ENCODE results near the gene CARM1. TPM values are rescaled to one million over a fixed set of nuclear protein-coding genes. Genes with fewer than 3 reads are reported as not detected.
A peak's percentile ranks its signal among the peaks of the same experiment; 100 is the strongest.
"Not testable (repeated sequence)": the region's sequence is repeated elsewhere in the genome, so short reads cannot be mapped to it uniquely, and the experiment has no call there.

Gene CARM1
- total RNA-seq, 6 experiments from 2014 or later: 13.7 to 20.5 (median 17.5) TPM

DNA sequence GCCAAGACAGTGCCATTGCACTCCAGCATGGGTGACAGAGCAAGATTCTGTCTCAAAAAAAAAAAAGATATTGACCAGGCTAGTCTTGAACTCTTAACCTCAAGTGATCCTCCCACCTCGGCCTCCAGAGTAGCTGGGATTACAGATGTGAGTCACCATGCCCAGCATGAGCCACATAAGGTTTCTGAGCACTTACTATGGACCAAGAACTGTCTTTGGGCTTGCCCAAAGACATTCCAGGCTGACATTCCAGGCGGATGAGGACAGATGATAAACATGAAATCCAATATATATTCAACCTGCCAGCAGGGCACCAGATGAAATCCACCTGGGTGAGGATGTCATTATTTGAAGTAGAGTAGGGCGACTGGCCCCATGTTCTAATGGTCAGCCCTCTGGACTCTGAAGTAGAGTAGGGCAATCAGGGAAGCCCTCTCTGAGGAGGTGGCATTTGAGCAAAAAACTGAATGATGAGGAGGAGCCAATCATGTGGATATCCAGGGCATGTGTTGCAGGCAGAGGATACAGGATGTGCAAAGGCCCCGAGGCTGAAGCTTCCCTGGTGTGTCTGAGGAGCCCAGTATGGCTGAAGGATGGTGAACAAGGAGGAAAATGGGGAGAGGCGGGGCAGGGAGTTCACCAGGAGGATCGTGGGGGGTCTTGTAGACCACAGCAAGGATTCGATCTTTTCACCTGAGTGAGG is 19.1 kb upstream of the CARM1 start:
- H3K9me3 ChIP-seq: no peaks in the 10 kb centered on the region
- TF ChIP-seq, protein P1, sequence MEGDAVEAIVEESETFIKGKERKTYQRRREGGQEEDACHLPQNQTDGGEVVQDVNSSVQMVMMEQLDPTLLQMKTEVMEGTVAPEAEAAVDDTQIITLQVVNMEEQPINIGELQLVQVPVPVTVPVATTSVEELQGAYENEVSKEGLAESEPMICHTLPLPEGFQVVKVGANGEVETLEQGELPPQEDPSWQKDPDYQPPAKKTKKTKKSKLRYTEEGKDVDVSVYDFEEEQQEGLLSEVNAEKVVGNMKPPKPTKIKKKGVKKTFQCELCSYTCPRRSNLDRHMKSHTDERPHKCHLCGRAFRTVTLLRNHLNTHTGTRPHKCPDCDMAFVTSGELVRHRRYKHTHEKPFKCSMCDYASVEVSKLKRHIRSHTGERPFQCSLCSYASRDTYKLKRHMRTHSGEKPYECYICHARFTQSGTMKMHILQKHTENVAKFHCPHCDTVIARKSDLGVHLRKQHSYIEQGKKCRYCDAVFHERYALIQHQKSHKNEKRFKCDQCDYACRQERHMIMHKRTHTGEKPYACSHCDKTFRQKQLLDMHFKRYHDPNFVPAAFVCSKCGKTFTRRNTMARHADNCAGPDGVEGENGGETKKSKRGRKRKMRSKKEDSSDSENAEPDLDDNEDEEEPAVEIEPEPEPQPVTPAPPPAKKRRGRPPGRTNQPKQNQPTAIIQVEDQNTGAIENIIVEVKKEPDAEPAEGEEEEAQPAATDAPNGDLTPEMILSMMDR (IDR thresholded peaks at IDR 0.05): no peak
- no peak for TF ChIP-seq POLR2A (IDR thresholded peaks at IDR 0.05)
- H3K36me3 ChIP-seq: no peaks in the 10 kb centered on the region
- H3K4me3 ChIP-seq: no peak overlapping the region
- no peaks in the 10 kb centered on the region for H3K4me1 ChIP-seq
- H3K27ac ChIP-seq: no peak overlapping the region
- intact Hi-C loops (cut with DNase I): no loop called here
- ATAC-seq (no peak), DNase-seq (no peak)
- WGBS (ENCODE audit: insufficient coverage, low coverage, low lambda C conversion rate, missing lambda C conversion rate): 75% methylated on average over 6 of the region's 7 CpGs
- H3K27me3 ChIP-seq: no peaks in the 10 kb centered on the region

DNA sequence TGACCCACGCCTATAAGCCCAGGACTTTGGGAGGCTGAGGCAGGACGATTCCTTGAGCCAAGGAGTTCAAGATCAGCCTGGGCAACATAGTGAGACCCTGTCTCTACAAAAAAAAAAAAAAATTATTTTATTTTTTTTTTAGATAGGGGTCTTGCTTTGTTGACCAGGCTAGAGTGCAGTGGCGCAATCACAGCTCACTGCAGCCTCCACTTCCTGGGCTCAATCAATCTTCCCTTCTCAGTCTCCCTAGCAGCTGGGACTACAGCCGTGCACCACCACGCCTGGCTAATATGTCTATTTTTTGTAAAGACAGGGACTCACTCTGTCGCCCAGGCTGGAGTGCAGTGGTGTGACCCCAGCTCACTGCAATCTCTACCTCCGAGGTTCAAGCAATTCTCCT is 18.4 kb upstream of the CARM1 start:
- WGBS (ENCODE audit: insufficient coverage, low coverage, low lambda C conversion rate, missing lambda C conversion rate): 17% methylated on average over 1 of the region's 7 CpGs
- intact Hi-C loops (cut with DNase I): no loop called here

DNA sequence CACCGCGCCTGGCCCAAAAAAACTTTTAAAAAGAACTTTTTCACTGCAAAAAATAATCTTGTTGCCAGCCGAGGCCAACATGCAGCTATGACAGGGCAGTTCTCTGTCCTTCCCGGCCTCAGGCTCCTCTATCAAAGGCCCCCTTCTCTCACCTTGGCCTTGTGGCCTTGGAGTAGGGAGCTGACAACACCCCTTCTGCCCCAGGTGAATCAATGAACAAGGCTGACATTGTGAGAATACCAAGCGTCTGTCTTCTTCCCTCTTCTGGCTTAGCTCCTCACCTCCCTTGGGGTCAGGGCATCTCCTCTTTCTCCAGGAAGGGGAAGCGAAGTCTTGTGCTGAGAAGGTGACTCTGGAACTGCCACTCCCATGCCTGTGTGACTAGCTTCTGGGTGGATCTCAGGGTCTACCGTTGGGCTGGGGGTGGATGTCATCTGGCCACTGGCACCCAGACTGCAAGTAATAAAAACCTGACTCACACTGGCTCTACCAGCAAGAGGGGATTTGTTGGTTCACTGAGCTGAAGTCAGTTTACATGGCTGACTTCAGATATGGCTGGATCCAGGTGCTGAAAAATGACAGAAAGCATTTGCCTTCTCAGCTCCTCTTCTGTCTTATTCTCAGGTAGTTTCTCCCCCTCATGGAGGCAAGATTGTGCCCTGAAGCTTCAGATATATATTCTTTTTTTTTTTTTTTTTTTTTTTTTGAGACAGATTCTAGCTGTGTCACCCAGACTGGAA is 16.8 kb upstream of the CARM1 start:
- 73% methylated on average over 4 of the region's 7 CpGs for WGBS (ENCODE audit: insufficient coverage, low coverage, low lambda C conversion rate, missing lambda C conversion rate)
- intact Hi-C loops (cut with DNase I): no loop called here
- Histone ChIP-seq H3K36me3 (no peaks in the 10 kb centered on the region), H3K4me1 (no peaks in the 10 kb centered on the region), H3K9me3 (no peaks in the 10 kb centered on the region), H3K27me3 (no peaks in the 10 kb centered on the region), H3K27ac (no peak overlapping the region), H3K4me3 (no peak overlapping the region)
- TF ChIP-seq POLR2A (IDR thresholded peaks at IDR 0.05): no peak
- TF ChIP-seq, protein P1 (IDR thresholded peaks at IDR 0.05): no peak
- ATAC-seq (no peak), DNase-seq (no peak)

More for the DNA sequence above, 18.4 kb upstream of the CARM1 start:
- no peaks in the 10 kb centered on the region for H3K36me3 ChIP-seq
- H3K27me3 ChIP-seq: no peaks in the 10 kb centered on the region
- TF ChIP-seq POLR2A (IDR thresholded peaks at IDR 0.05): no peak
- TF ChIP-seq, protein P1 (IDR thresholded peaks at IDR 0.05): no peak
- no peak overlapping the region for H3K4me3 ChIP-seq
- H3K27ac ChIP-seq: no peak overlapping the region
- no peak for ATAC-seq
- no peaks in the 10 kb centered on the region for H3K4me1 ChIP-seq
- H3K9me3 ChIP-seq: no peaks in the 10 kb centered on the region
- DNase-seq: no peak

DNA sequence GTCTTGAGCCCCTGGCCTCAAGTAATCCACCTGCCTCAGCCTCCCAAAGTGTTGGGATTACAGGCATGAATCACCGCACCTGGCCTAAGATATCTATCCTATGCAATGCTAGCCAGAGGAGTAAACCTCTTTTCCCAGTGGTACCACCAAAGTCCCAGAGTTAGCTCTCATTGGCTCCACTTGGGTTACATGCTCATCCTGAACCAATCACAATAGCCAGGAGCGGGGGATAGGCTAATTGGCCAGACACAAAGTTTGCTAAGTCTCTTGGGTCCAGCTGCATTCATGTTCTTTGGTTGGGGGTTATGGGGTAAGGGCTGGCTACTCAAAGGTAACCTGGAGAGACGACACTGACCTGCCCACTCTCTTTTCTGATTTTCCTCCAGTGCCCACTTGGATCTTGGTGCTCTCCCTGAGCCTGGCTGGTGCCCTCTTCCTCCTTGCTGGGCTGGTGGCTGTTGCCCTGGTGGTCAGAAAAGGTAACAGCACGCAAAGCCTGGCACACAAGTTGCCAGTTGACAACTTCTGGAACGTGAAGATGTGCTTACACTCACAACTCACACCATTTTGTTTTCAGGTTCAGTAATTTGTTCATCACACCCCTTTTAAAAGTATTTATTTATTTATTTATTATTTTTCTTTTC is 15.4 kb upstream of the CARM1 start:
- WGBS (ENCODE audit: insufficient coverage, low coverage, low lambda C conversion rate, missing lambda C conversion rate): 63% methylated on average over 5 of the region's 5 CpGs
- intact Hi-C loops (cut with DNase I): no loop called here

DNA sequence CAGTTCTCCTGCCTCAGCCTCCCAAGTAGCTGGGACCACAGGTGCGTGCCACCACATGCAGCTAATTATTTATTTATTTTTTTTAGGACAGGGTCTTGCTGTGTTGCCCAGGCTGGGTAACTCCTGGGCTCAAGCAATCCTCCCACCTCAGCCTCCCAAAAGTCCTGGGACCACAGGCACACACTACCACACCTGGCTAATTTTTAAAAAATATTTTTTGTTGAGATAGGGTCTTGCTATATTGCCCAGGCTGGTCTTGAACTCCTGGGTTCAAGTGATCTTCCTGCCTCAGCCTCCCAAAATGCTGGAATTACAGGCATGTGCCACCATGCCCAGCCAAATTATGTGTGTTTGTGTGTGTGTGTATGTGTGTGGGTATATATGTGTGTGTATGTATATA is 14.5 kb upstream of the CARM1 start:
- no CpG with 5 or more reads among the region's 1 CpG for WGBS (ENCODE audit: insufficient coverage, low coverage, low lambda C conversion rate, missing lambda C conversion rate)
- H3K27ac ChIP-seq; H3K4me3 ChIP-seq; H3K36me3 ChIP-seq; H3K27me3 ChIP-seq; DNase-seq; H3K9me3 ChIP-seq; intact Hi-C loops (cut with DNase I); H3K4me1 ChIP-seq; ATAC-seq: not testable (repeated sequence)

More for the DNA sequence above, 15.4 kb upstream of the CARM1 start:
- ATAC-seq (peak in 2 of 4 donors; percentile 43 to 54), DNase-seq (no peak)
- Histone ChIP-seq H3K9me3 (no peaks in the 10 kb centered on the region), H3K4me3 (no peak overlapping the region), H3K27me3 (no peaks in the 10 kb centered on the region), H3K4me1 (no peaks in the 10 kb centered on the region), H3K27ac (no peak overlapping the region), H3K36me3 (no peaks in the 10 kb centered on the region)
- TF ChIP-seq, protein P1 (IDR thresholded peaks at IDR 0.05): peak; percentile 16 to 46 (median 33)
- TF ChIP-seq POLR2A (IDR thresholded peaks at IDR 0.05): no peak

Measured in right lobe of liver (tissue), 6 donors.